ENCODE measurements around the gene AKIRIN1. TPM values are rescaled to one million over a fixed set of nuclear protein-coding genes. Genes with fewer than 3 reads are reported as not detected.

The AKIRIN1 gene
- total RNA-seq, 2 experiments from 2014 or later: 57.8 to 59.4 TPM

DNA sequence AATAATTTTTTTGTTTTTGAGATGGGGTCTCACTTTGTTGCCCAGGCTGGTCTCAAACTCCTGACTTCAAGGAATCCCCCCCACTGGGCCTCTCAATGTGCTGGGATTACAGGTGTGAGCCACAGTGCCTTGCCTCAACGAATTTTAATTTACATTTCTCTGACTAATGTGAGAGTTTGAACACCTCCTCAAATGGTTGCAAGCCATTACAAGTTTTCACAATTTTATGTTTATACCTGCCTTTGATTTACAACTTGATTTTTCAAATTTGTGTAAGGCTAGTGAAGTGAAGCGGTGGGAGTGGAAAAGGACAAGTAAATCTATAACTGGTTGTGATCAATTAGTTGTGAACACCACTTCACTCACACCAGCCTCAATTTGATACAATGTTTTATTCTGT lies 40.5 kb upstream of the AKIRIN1 start:
- no peak for ATAC-seq
- no peak overlapping the region for H3K27ac Mint-ChIP-seq
- intact Hi-C loops (cut with micrococcal nuclease): no loop called here
- H3K4me1 Mint-ChIP-seq (ENCODE audit: low read depth): peaks cover 8% of the 10 kb centered on the region
- no peaks in the 10 kb centered on the region for H3K36me3 Mint-ChIP-seq (ENCODE audit: low read depth)
- TF ChIP-seq CTCF (IDR thresholded peaks at IDR 0.05): no peak
- no peaks in the 10 kb centered on the region for H3K9me3 Mint-ChIP-seq
- H3K27me3 Mint-ChIP-seq: no peaks in the 10 kb centered on the region
- H3K4me3 Mint-ChIP-seq: no peak overlapping the region
- ChIA-PET CTCF (no interaction called here), POLR2A (no interaction called here)
- DNase-seq: no peak

- H3K4me3 Mint-ChIP-seq: no peak overlapping the region
- no peaks in the 10 kb centered on the region for H3K9me3 Mint-ChIP-seq
- ChIA-PET POLR2A (no interaction called here), CTCF (no interaction called here)
- DNase-seq: no peak
- no peak overlapping the region for H3K27ac Mint-ChIP-seq
- intact Hi-C loops (cut with micrococcal nuclease): no loop called here
- TF ChIP-seq CTCF (IDR thresholded peaks at IDR 0.05): no peak
- no peaks in the 10 kb centered on the region for H3K36me3 Mint-ChIP-seq (ENCODE audit: low read depth)
- no peaks in the 10 kb centered on the region for H3K27me3 Mint-ChIP-seq
- peaks cover 8% of the 10 kb centered on the region for H3K4me1 Mint-ChIP-seq (ENCODE audit: low read depth)
- no peak for ATAC-seq
These were observed 37.6 kb upstream of the AKIRIN1 start for GRCh38 chr1:38953433-38953860.

DNA sequence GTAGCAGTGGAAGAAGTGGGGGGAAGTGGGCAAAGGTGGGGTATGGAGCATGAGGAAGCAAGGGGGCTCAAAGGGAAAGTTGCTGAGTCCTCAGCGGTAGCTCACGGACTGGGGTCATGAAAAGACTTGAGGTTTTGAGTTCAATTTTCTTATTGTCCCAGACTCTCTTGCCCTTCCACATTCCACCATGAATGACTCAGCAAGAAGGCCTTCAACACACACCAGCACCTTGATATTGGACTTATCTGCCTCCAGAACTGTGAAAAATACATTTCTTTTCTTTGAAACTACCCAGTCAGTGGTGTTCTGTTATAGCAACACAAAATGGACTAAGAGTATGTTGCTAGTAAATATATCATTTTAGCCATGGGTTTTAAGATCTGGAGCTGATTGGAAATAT lies 32.1 kb upstream of the AKIRIN1 start:
- H3K4me3 Mint-ChIP-seq: no peak overlapping the region
- intact Hi-C loops (cut with micrococcal nuclease): no loop called here
- POLR2A ChIA-PET: no interaction called here

DNA sequence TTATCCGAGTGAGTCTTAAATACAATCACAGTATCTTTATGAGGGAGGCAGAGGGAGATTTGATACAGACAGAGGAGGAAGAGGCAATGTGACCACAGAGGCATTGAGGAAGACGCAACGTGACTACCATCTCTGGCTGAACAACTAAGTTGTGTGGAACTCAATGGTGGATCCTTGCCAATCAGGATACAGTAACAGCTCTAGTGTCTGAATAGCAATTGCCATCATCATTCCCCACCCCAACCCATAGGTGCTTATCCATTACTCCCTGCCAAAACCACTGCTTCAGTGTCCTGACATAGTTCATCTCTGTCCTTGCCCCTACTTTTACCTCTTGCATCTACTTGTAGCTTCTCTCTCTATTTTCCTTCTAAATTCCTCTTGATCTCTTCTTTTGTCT lies 29.0 kb upstream of the AKIRIN1 start:
- no peak for TF ChIP-seq CTCF (IDR thresholded peaks at IDR 0.05)
- no peak for ATAC-seq
- CTCF ChIA-PET: no interaction called here
- no peak for DNase-seq
- Mint-ChIP-seq H3K27ac (peak overlapping the region; percentile 50), H3K9me3 (no peaks in the 10 kb centered on the region), H3K27me3 (no peaks in the 10 kb centered on the region), H3K4me1 (ENCODE audit: low read depth) (no peaks in the 10 kb centered on the region), H3K36me3 (ENCODE audit: low read depth) (no peaks in the 10 kb centered on the region), H3K4me3 (no peak overlapping the region)
- POLR2A ChIA-PET: interaction anchor here (0.7 kb wide), 1 partner anchor 611 kb away, joined by 3 read pairs; no protein-coding TSS in a partner anchor
- intact Hi-C loops (cut with micrococcal nuclease): no loop called here

More for the DNA sequence above, 32.1 kb upstream of the AKIRIN1 start:
- no peaks in the 10 kb centered on the region for H3K27me3 Mint-ChIP-seq
- no peak for TF ChIP-seq CTCF (IDR thresholded peaks at IDR 0.05)
- H3K9me3 Mint-ChIP-seq: no peaks in the 10 kb centered on the region
- H3K4me1 Mint-ChIP-seq (ENCODE audit: low read depth): no peaks in the 10 kb centered on the region
- no peak for DNase-seq
- no peak for ATAC-seq
- CTCF ChIA-PET: no interaction called here
- H3K27ac Mint-ChIP-seq: no peak overlapping the region
- H3K36me3 Mint-ChIP-seq (ENCODE audit: low read depth): no peaks in the 10 kb centered on the region

- CTCF ChIA-PET: no interaction called here
- ATAC-seq (no peak), DNase-seq (no peak)
- Mint-ChIP-seq H3K27ac (peak overlapping the region; percentile 50), H3K4me1 (ENCODE audit: low read depth) (no peaks in the 10 kb centered on the region), H3K9me3 (no peaks in the 10 kb centered on the region), H3K4me3 (no peak overlapping the region), H3K36me3 (ENCODE audit: low read depth) (no peaks in the 10 kb centered on the region), H3K27me3 (no peaks in the 10 kb centered on the region)
- no peak for TF ChIP-seq CTCF (IDR thresholded peaks at IDR 0.05)
- POLR2A ChIA-PET: interaction anchor here (0.7 kb wide), 1 partner anchor 611 kb away, joined by 3 read pairs; no protein-coding TSS in a partner anchor
- intact Hi-C loops (cut with micrococcal nuclease): no loop called here
These were observed 28.5 kb upstream of the AKIRIN1 start for GRCh38 chr1:38962560-38962959.

Data from activated CD8-positive, alpha-beta T cell treated with anti-CD3 and anti-CD28 coated beads for 36 hours (primary cell).